MCF 10A (cell line): ENCODE results near the gene UBR7. TPM values are rescaled to one million over a fixed set of nuclear protein-coding genes. Genes with fewer than 3 reads are reported as not detected.

Source experiments
- BruUV-seq: library from RNA; stranded (reverse); fragments of 400-500 nt; replicated peaks from 2 replicates; lab custom pipeline; 2021; lab: Mats Ljungman, UMichigan
- CTCF ChIA-PET: fragments of 300-600 bp; sonication (Branson Sonifier 250); formaldehyde crosslinking; extraction: SDS; loops from one replicate; lab custom pipeline; 2021; ENCODE audit warnings: antibody characterized with exemption, inconsistent platforms; lab: Yijun Ruan, JAX
- POLR2A ChIA-PET: fragments of 300-600, 350-650 bp; sonication (Branson Sonifier 250); formaldehyde crosslinking; extraction: SDS; loops from one replicate; lab custom pipeline; 2020; ENCODE audit warnings: antibody characterized with exemption, inconsistent platforms; lab: Yijun Ruan, JAX
- DNase-seq: peaks from one replicate; pipeline ENCODE4 v3.0.0-alpha.2; 2018; ENCODE audit not compliant: unreplicated experiment
- H3K27ac Mint-ChIP-seq: one replicate; pipeline ENCODE4 v1.8.0; 2022; ENCODE audit warnings: mild to moderate bottlenecking, low read depth, mixed read lengths; ENCODE audit not compliant: unreplicated experiment
- H3K27me3 Mint-ChIP-seq: one replicate; pipeline ENCODE4 v1.8.0; 2022; ENCODE audit warnings: mixed read lengths; ENCODE audit not compliant: insufficient read depth, unreplicated experiment
- H3K36me3 Mint-ChIP-seq: one replicate; pipeline ENCODE4 v1.8.0; 2022; ENCODE audit warnings: mild to moderate bottlenecking, moderate library complexity, mixed read lengths; ENCODE audit not compliant: insufficient read depth, unreplicated experiment
- H3K4me1 Mint-ChIP-seq: one replicate; pipeline ENCODE4 v1.8.0; 2022; ENCODE audit warnings: mixed read lengths; ENCODE audit not compliant: insufficient read depth, unreplicated experiment
- H3K4me3 Mint-ChIP-seq: one replicate; pipeline ENCODE4 v1.8.0; 2022; ENCODE audit warnings: mild to moderate bottlenecking, moderate library complexity, mixed read lengths; ENCODE audit not compliant: unreplicated experiment
- H3K9me3 Mint-ChIP-seq: one replicate; pipeline ENCODE4 v1.8.0; 2022; ENCODE audit warnings: mixed read lengths; ENCODE audit not compliant: unreplicated experiment
- intact Hi-C: fragments of 100-400 bp; cut with micrococcal nuclease; formaldehyde crosslinking; loops from 2 replicates; pipeline ENCODE4 v1.14.1; 2022
- total RNA-seq: library from RNA; stranded (reverse); gene quantifications from 2 replicates; pipeline ENCODE4 v1.2.3, GENCODE V29; 2022
- TF ChIP-seq, protein P1 (sequence below): fragments of 200-600 bp; IDR thresholded peaks from one replicate; pipeline ENCODE4 v1.8.0; 2022; ENCODE audit warnings: antibody characterized with exemption, mild to moderate bottlenecking; ENCODE audit not compliant: unreplicated experiment

UBR7 gene
- total RNA-seq, 1 experiment from 2014 or later = 12.7 TPM

DNA sequence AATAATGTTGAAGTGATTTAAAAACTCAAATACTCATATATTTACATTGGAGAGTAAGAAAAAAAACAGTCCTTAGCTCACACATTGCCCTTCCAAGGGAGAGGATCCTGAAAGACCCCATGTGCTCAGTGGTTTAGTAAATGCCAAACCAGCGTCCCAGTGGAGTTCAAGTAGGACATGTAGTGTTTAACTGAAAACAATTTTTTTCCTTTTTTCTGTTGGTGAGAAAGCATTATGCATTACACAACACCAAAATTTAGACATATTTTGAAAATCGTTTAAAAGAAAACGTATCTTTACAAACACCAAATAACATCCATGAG is 33.6 kb downstream of the UBR7 start:
- TF ChIP-seq, protein P1, sequence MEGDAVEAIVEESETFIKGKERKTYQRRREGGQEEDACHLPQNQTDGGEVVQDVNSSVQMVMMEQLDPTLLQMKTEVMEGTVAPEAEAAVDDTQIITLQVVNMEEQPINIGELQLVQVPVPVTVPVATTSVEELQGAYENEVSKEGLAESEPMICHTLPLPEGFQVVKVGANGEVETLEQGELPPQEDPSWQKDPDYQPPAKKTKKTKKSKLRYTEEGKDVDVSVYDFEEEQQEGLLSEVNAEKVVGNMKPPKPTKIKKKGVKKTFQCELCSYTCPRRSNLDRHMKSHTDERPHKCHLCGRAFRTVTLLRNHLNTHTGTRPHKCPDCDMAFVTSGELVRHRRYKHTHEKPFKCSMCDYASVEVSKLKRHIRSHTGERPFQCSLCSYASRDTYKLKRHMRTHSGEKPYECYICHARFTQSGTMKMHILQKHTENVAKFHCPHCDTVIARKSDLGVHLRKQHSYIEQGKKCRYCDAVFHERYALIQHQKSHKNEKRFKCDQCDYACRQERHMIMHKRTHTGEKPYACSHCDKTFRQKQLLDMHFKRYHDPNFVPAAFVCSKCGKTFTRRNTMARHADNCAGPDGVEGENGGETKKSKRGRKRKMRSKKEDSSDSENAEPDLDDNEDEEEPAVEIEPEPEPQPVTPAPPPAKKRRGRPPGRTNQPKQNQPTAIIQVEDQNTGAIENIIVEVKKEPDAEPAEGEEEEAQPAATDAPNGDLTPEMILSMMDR = no peak
- BruUV-seq = no TSS peak
- Mint-ChIP-seq H3K27ac (peak overlapping the region; percentile 54), H3K4me3 (no peak overlapping the region), H3K36me3 (peaks cover 47% of the 10 kb centered on the region), H3K27me3 (no peaks in the 10 kb centered on the region), H3K9me3 (no peaks in the 10 kb centered on the region), H3K4me1 (no peaks in the 10 kb centered on the region)
- POLR2A ChIA-PET = interaction anchor here (1.0 to 1.4 kb wide), 2 partner anchors 10 to 34 kb away, joined by 4 read pairs; partner anchors contain the start of gene GON7
- intact Hi-C loops = loop anchor here (2.0 kb wide), 1 partner anchor 90 kb away; no protein-coding TSS in a partner anchor
- CTCF ChIA-PET = interaction anchor here (0.7 kb wide), 1 partner anchor 655 kb away, joined by 3 read pairs; no protein-coding TSS in a partner anchor
- no peak for DNase-seq

DNA sequence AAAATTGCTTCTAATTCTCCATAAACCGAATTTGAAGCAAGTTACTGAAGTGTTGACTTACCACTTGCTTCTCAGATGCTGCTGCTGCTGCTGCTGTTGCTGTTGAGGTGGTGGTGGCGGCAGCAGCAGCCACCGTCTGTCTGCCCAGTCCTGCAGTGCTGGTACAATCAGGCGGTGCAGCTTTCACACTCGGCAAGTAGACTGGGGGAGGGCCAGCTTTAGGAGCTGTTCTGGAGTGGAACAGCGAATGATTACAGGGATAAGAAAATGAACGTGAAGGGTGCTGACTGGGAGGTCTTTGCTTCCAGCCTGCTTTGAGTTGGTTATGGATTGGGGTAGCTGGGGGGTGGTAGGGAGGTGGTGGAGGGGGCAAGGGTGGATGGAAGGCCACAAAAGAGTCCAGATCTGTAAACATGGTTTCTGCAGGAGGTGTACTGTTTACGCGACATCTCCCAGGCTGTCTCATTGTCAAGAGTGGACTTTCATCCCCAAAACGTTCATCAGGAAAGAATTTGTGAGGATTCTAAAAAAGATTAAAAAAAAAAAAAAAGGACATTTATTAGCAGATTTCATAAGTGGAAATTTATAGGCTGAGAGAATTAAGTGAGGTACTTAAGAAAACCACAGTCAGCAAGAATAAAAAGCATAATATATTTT is 38.8 kb downstream of the UBR7 start:
- POLR2A ChIA-PET = interaction anchor here (0.6 kb wide), 1 partner anchor 815 kb away, joined by 3 read pairs; no protein-coding TSS in a partner anchor
- H3K9me3 Mint-ChIP-seq = no peaks in the 10 kb centered on the region
- intact Hi-C loops = no loop called here
- H3K4me3 Mint-ChIP-seq = no peak overlapping the region
- peaks cover 80% of the 10 kb centered on the region for H3K36me3 Mint-ChIP-seq
- DNase-seq = no peak
- no peaks in the 10 kb centered on the region for H3K4me1 Mint-ChIP-seq
- CTCF ChIA-PET = interaction anchor here (0.6 to 1.7 kb wide), 3 partner anchors 11 to 58 kb away, joined by 3 to 7 read pairs (median 3); no protein-coding TSS in a partner anchor
- H3K27ac Mint-ChIP-seq = no peak overlapping the region
- no peaks in the 10 kb centered on the region for H3K27me3 Mint-ChIP-seq
- BruUV-seq = no TSS peak
- TF ChIP-seq, protein P1 = no peak

DNA sequence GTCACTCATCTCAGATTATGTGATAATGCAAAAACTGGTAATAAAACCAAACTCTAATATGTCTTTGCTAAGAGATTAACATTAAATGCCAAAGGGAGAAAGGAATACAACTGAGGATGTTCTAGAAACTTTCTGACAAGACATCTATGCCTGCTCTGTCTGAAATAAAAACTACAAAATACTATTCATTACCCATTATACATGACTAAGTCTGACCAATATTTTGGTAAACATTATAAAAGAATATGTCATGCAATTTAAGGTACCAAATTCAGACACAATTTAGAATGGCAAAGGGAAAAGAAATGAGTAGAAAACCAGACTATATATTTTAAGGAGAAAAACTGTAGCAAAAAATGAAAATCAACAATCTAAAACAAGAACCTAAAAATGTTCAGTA is 39.5 kb downstream of the UBR7 start:
- Mint-ChIP-seq H3K36me3 (peaks cover 81% of the 10 kb centered on the region), H3K4me3 (no peak overlapping the region), H3K27me3 (no peaks in the 10 kb centered on the region), H3K27ac (no peak overlapping the region), H3K9me3 (no peaks in the 10 kb centered on the region), H3K4me1 (no peaks in the 10 kb centered on the region)
- POLR2A ChIA-PET = no interaction called here
- no peak for DNase-seq
- TF ChIP-seq, protein P1 = no peak
- no TSS peak for BruUV-seq
- intact Hi-C loops = no loop called here
- CTCF ChIA-PET = interaction anchor here (0.6 kb wide), 2 partner anchors 58 to 294 kb away, joined by 3 to 4 read pairs; no protein-coding TSS in a partner anchor

DNA sequence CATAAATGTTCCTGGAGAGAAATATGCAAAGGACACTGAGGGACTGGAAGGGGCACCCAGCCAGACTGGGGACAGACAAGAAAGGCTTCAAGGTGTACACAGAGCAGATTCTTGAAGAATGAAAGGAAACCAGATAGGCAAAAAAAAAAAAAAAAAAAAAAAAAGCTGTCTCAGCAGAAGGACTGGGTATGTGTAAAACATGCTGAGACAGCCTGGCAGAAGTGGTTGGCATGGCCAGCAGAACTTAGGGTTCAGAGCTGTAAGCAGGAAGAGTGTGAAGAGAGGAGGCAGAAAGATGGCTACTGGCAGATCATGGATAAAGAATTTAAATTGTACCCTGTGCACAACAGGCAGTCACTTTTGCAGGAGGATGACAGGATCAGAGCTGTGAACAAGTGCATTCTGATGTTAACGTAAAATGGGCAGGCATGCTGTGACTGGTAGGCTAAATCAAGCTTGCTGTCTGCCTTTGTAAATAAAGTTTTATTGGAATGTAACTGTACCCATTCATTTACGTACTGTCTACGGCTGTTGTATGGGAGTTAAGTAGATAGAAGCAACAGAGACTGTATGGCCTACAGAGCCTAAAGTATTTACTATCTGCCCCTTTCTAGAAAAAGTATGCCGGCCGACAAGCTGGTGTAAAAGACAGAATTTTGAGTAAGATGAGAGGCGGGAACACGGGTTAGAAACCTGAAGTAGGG is 42.2 kb downstream of the UBR7 start:
- TF ChIP-seq, protein P1 = no peak
- DNase-seq = no peak
- ChIA-PET POLR2A (interaction anchor here (1.2 kb wide), 1 partner anchor 9 kb away, joined by 4 read pairs; no protein-coding TSS in a partner anchor), CTCF (interaction anchor here (0.6 to 0.7 kb wide), 2 partner anchors 44 to 556 kb away, joined by 3 read pairs; no protein-coding TSS in a partner anchor)
- intact Hi-C loops = no loop called here
- no peaks in the 10 kb centered on the region for H3K9me3 Mint-ChIP-seq
- peaks cover 72% of the 10 kb centered on the region for H3K36me3 Mint-ChIP-seq
- no peaks in the 10 kb centered on the region for H3K4me1 Mint-ChIP-seq
- no peak overlapping the region for H3K4me3 Mint-ChIP-seq
- no TSS peak for BruUV-seq
- no peaks in the 10 kb centered on the region for H3K27me3 Mint-ChIP-seq
- no peak overlapping the region for H3K27ac Mint-ChIP-seq
